ENCODE results near the gene ARHGAP24. TPM values are rescaled to one million over a fixed set of nuclear protein-coding genes. Genes with fewer than 3 reads are reported as not detected.

Gene ARHGAP24
- total and polyA plus RNA-seq, 2 of the 13 experiments (the other 11 are each of a cell fraction or from before 2014, with no cell fraction given) = 0.07 to 0.55 TPM

- no peak for FAIRE-seq
- Histone ChIP-seq H3K4me2 (ENCODE audit: low read depth, low read length) (no peak overlapping the region), H3K36me3 (replicated peaks in 1 of 2; ENCODE audit: control insufficient read depth in 1 of 2, insufficient read depth in 2 of 2, low read length in 2 of 2) (no peaks in the 10 kb centered on the region), H3K27ac (ENCODE audit: extremely low read length, insufficient read depth, low read length) (no peak overlapping the region), H4K20me1 (ENCODE audit: insufficient read depth, low read length) (no peaks in the 10 kb centered on the region), H3K4me3 (replicated peaks in 1 of 3; ENCODE audit: insufficient read depth in 1 of 3, low read depth in 2 of 3, low read length in 3 of 3) (no peak overlapping the region), H3K9ac (ENCODE audit: insufficient read depth, low read depth, low read length) (no peak overlapping the region), H2AFZ (ENCODE audit: low read length) (no peak overlapping the region), H3K4me1 (ENCODE audit: insufficient read depth, low read length) (no peaks in the 10 kb centered on the region), H3K79me2 (ENCODE audit: insufficient read depth, low read length) (no peaks in the 10 kb centered on the region), H3K9me3 (ENCODE audit: low read length) (no peaks in the 10 kb centered on the region), H3K27me3 (ENCODE audit: control insufficient read depth in 1 of 2, insufficient read depth in 2 of 2, low read length in 2 of 2) (no peaks in the 10 kb centered on the region)
- in situ Hi-C loops (cut with HindIII; ENCODE audit: extremely low pct_ligation_motif_present, low pct_unique_long_range_greater_than_20kb) = no loop called here
- intact Hi-C loops (cut with micrococcal nuclease; ENCODE audit: unreplicated experiment) = no loop called here
- CTCF ChIA-PET (ENCODE audit: low intra/inter-chr PET ratio, low total read pairs) = no interaction called here
- POLR2A ChIA-PET = no interaction called here
- ATAC-seq = no peak
- no TSS peak for BruUV-seq (replicated peaks)
- no peak for DNase-seq (ENCODE audit: low spot score)
- 5% methylated on average over 3 of the region's 3 CpGs for WGBS (ENCODE audit: low lambda C conversion rate)
- TF ChIP-seq ZNF782 (CRISPR knock-in tag; IDR thresholded peaks at IDR 0.05; ENCODE audit: borderline replicate concordance) (no peak), ZNF280D (CRISPR knock-in tag; IDR thresholded peaks at IDR 0.05) (no peak), ARID2 (CRISPR knock-in tag; IDR thresholded peaks at IDR 0.05; ENCODE audit: borderline replicate concordance) (no peak), MAX (IDR thresholded peaks at IDR 0.05) (no peak), ZNF781 (CRISPR knock-in tag; IDR thresholded peaks at IDR 0.05; ENCODE audit: borderline replicate concordance, not compliant biosample characterization) (no peak), HDAC1 (CRISPR knock-in tag; IDR thresholded peaks at IDR 0.05) (no peak), THAP9 (CRISPR knock-in tag; IDR thresholded peaks at IDR 0.05; ENCODE audit: borderline replicate concordance) (no peak), BRF2 (CRISPR knock-in tag; IDR thresholded peaks at IDR 0.05) (no peak), ZNF614 (CRISPR knock-in tag; IDR thresholded peaks at IDR 0.05; ENCODE audit: borderline replicate concordance) (no peak), TEAD2 (CRISPR knock-in tag; IDR thresholded peaks at IDR 0.05) (no peak), BRD4 (CRISPR knock-in tag; IDR thresholded peaks at IDR 0.05) (no peak), ZNF275 (CRISPR knock-in tag; IDR thresholded peaks at IDR 0.05; ENCODE audit: borderline replicate concordance) (no peak), ZNF207 (IDR thresholded peaks at IDR 0.05; ENCODE audit: borderline replicate concordance) (no peak)
Measured at GRCh38 chr4:85669992-85670548, 195.1 kb downstream of the ARHGAP24 start.

Data from HepG2 (cell line).